ENCODE data around the gene BMP8A.

BMP8A gene

DNA sequence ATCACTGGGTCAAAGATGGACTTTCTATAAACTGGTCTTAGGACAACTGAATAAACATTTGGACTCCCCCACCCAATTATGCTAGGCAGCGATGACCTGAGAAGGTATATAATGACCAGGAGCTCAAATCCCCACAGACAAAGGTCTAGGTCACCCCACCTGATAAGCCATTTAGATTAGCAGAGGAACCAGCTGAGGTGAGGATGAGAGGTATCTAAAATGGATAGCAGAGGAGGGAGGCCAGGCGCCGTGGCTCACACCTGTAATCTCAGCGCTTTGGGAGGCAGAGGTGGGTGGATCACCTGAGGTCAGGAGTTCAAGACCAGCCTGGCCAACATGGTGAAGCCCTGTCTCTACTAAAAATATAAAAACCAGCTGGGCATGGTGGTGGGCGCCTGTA, 51.5 kb downstream of the BMP8A start:
- H3K9ac ChIP-seq (ENCODE audit: insufficient read length, low read depth), result no peak overlapping the region
- H3K4me3 ChIP-seq (ENCODE audit: insufficient read length, low read depth), result no peak overlapping the region
- TF ChIP-seq SUZ12 (IDR thresholded peaks at IDR 0.05; ENCODE audit: extremely low read depth, insufficient read depth, insufficient read length) (no peak), YY1 (IDR thresholded peaks at IDR 0.05; ENCODE audit: insufficient read depth, insufficient read length) (no peak)
- H3K27me3 ChIP-seq (ENCODE audit: insufficient read depth, insufficient read length), result no peaks in the 10 kb centered on the region
- no peak for DNase-seq (ENCODE audit: low read depth, low spot score)
- peaks cover 75% of the 10 kb centered on the region for H3K36me3 ChIP-seq (ENCODE audit: insufficient read depth, insufficient read length, low read length)
- no peaks in the 10 kb centered on the region for H3K9me3 ChIP-seq (ENCODE audit: insufficient read depth, low read length)
- H3K4me1 ChIP-seq (ENCODE audit: insufficient read depth, insufficient read length), result peaks cover 3% of the 10 kb centered on the region

DNA sequence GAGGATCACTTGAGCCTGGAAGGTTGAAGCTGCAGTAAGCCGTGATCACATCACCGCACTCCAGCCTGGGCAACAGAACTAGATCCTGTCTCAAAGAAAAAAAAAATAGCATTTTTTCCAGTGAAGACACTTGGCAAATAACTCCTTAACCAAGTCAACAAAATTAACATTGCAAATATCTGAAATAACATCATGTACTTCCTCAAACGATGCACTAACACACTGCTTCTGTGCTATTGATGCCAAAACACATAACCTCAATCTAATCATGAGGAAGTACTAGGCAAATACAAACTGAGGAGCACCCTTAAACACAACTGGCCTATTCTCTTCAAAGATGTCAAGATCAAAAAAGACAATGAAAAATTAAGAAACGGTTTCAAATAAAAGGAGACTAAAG, 52.9 kb downstream of the BMP8A start:
- DNase-seq (ENCODE audit: low read depth, low spot score), result no peak
- TF ChIP-seq ZNF274 (IDR thresholded peaks at IDR 0.05; ENCODE audit: low read depth, low read length) (no peak), YY1 (IDR thresholded peaks at IDR 0.05; ENCODE audit: insufficient read depth, insufficient read length) (no peak), SUZ12 (IDR thresholded peaks at IDR 0.05; ENCODE audit: extremely low read depth, insufficient read depth, insufficient read length) (no peak)
- no peaks in the 10 kb centered on the region for H3K27me3 ChIP-seq (ENCODE audit: insufficient read depth, insufficient read length)
- no peaks in the 10 kb centered on the region for H3K9me3 ChIP-seq (ENCODE audit: insufficient read depth, low read length)
- H3K4me3 ChIP-seq (ENCODE audit: insufficient read length, low read depth), result no peak overlapping the region
- no peaks in the 10 kb centered on the region for H3K4me1 ChIP-seq (ENCODE audit: insufficient read depth, insufficient read length)
- peaks cover 78% of the 10 kb centered on the region for H3K36me3 ChIP-seq (ENCODE audit: insufficient read depth, insufficient read length, low read length)
- H3K9ac ChIP-seq (ENCODE audit: insufficient read length, low read depth), result no peak overlapping the region

DNA sequence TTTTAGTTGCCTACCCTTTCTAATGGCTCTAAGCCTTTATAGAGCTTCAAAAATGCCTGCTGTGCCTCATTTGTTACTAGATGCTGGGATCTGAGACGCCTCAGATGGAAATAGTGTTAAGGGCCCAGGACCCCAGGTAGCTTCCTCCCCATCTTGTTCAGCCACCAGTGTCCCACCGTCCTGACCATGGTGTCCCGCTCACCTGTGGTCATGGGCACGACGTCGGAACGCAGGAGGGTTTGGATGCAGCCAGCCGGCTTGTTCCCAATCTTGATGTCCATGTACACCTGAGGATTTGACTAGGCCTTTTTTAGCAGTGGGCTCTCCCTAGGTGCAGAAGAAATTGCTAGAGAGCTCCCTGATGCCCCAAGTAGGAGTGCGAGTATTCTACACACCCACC, 54.1 kb downstream of the BMP8A start:
- no peak overlapping the region for H3K9ac ChIP-seq (ENCODE audit: insufficient read length, low read depth)
- H3K4me3 ChIP-seq (ENCODE audit: insufficient read length, low read depth), result no peak overlapping the region
- DNase-seq (ENCODE audit: low read depth, low spot score), result no peak
- no peaks in the 10 kb centered on the region for H3K27me3 ChIP-seq (ENCODE audit: insufficient read depth, insufficient read length)
- H3K36me3 ChIP-seq (ENCODE audit: insufficient read depth, insufficient read length, low read length), result peaks cover 82% of the 10 kb centered on the region
- TF ChIP-seq SUZ12 (IDR thresholded peaks at IDR 0.05; ENCODE audit: extremely low read depth, insufficient read depth, insufficient read length) (no peak), YY1 (IDR thresholded peaks at IDR 0.05; ENCODE audit: insufficient read depth, insufficient read length) (no peak), ZNF274 (IDR thresholded peaks at IDR 0.05; ENCODE audit: low read depth, low read length) (no peak)
- no peaks in the 10 kb centered on the region for H3K4me1 ChIP-seq (ENCODE audit: insufficient read depth, insufficient read length)
- H3K9me3 ChIP-seq (ENCODE audit: insufficient read depth, low read length), result no peaks in the 10 kb centered on the region

DNA sequence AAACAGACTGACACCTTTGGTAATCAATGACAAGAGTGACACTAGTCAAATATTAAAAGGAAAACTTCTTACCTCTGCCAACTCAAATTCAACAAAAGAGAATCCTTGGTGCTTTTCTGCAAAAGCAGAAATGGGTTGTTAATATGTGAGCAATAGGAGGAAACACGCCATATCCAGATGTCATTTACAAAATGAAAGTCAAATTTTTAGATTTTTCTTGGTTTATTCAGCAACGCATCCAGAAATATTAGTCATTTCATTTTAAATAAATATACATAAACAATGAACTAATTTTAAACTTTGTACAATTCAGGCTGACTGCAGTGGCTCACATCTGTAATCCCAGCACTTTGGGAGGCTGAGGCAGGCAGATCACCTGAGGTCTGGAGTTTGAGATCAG, 62.8 kb downstream of the BMP8A start:
- no peak overlapping the region for H3K9ac ChIP-seq (ENCODE audit: insufficient read length, low read depth)
- no peaks in the 10 kb centered on the region for H3K4me1 ChIP-seq (ENCODE audit: insufficient read depth, insufficient read length)
- H3K27me3 ChIP-seq (ENCODE audit: insufficient read depth, insufficient read length), result no peaks in the 10 kb centered on the region
- H3K4me3 ChIP-seq (ENCODE audit: insufficient read length, low read depth), result no peak overlapping the region
- TF ChIP-seq ZNF274 (IDR thresholded peaks at IDR 0.05; ENCODE audit: low read depth, low read length) (no peak), SUZ12 (IDR thresholded peaks at IDR 0.05; ENCODE audit: extremely low read depth, insufficient read depth, insufficient read length) (no peak), YY1 (IDR thresholded peaks at IDR 0.05; ENCODE audit: insufficient read depth, insufficient read length) (no peak)
- no peaks in the 10 kb centered on the region for H3K9me3 ChIP-seq (ENCODE audit: insufficient read depth, low read length)
- DNase-seq (ENCODE audit: low read depth, low spot score), result no peak
- H3K36me3 ChIP-seq (ENCODE audit: insufficient read depth, insufficient read length, low read length), result peaks cover 67% of the 10 kb centered on the region

DNA sequence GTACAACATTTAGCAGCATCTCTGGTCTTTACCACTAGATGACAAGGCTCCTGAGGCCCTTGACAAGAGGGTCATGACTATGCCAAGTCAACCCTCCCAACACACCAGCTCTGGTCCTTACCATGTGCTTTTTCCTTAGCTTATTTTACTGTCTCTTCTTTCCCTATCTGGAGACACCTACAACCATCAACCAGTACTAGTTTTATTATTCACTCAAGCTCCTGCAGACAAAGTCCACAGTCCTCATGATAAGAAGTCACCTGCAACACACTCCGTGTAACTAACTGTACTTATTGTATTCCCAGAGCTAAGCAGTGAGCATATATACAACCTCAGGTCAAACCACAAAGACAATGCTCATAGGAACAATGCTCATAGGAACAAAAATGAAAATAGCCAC, 69.8 kb downstream of the BMP8A start:
- Histone ChIP-seq H3K27me3 (ENCODE audit: insufficient read depth, insufficient read length) (no peaks in the 10 kb centered on the region), H3K4me3 (ENCODE audit: insufficient read length, low read depth) (no peak overlapping the region), H3K4me1 (ENCODE audit: insufficient read depth, insufficient read length) (no peaks in the 10 kb centered on the region), H3K9me3 (ENCODE audit: insufficient read depth, low read length) (no peaks in the 10 kb centered on the region), H3K9ac (ENCODE audit: insufficient read length, low read depth) (no peak overlapping the region), H3K36me3 (ENCODE audit: insufficient read depth, insufficient read length, low read length) (peaks cover 77% of the 10 kb centered on the region)
- DNase-seq (ENCODE audit: low read depth, low spot score), result no peak
- TF ChIP-seq SUZ12 (IDR thresholded peaks at IDR 0.05; ENCODE audit: extremely low read depth, insufficient read depth, insufficient read length) (no peak), ZNF274 (IDR thresholded peaks at IDR 0.05; ENCODE audit: low read depth, low read length) (no peak), YY1 (IDR thresholded peaks at IDR 0.05; ENCODE audit: insufficient read depth, insufficient read length) (no peak)

DNA sequence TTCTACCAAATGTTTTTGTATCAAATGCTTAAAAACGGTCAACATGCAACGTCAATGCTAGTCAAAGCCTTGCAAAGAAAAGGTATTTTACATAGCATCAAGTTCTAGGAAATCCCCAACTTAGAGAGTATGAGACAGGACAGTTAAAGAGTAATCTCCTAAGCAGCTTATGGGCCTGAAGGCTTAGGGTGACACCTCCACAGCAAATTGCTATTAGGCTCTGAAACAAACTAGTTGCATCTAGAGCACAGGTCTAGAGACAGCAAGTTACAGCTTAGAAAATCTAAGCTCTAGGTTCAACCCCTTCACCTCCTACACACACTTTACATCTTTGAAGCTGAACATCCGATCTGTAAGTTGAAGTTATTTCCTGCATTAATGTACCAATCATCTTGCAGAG, 71.5 kb downstream of the BMP8A start:
- Histone ChIP-seq H3K9me3 (ENCODE audit: insufficient read depth, low read length) (no peaks in the 10 kb centered on the region), H3K4me1 (ENCODE audit: insufficient read depth, insufficient read length) (no peaks in the 10 kb centered on the region), H3K4me3 (ENCODE audit: insufficient read length, low read depth) (no peak overlapping the region), H3K27me3 (ENCODE audit: insufficient read depth, insufficient read length) (no peaks in the 10 kb centered on the region), H3K36me3 (ENCODE audit: insufficient read depth, insufficient read length, low read length) (peaks cover 89% of the 10 kb centered on the region), H3K9ac (ENCODE audit: insufficient read length, low read depth) (no peak overlapping the region)
- DNase-seq (ENCODE audit: low read depth, low spot score), result no peak
- TF ChIP-seq YY1 (IDR thresholded peaks at IDR 0.05; ENCODE audit: insufficient read depth, insufficient read length) (no peak), SUZ12 (IDR thresholded peaks at IDR 0.05; ENCODE audit: extremely low read depth, insufficient read depth, insufficient read length) (no peak), ZNF274 (IDR thresholded peaks at IDR 0.05; ENCODE audit: low read depth, low read length) (no peak)

DNA sequence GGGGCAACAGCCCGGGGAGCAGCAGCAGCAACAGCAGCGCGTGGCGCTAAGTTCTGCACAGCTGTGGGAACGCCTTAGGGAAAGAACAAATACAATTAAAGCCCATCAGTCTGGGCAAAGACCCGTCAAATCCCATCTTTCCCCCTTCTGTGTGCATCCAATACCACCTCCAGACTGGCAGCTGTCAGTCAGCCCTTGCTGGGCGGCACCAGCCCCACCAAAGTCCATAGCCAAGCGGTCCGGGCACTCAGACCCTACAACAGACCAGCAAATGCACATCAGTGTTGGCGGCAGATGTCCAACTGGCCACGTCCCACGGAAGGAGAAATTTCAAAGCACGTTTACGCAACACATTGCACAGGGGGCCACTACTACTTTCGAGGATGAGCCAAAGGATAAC, 72.2 kb downstream of the BMP8A start:
- no peaks in the 10 kb centered on the region for H3K4me1 ChIP-seq (ENCODE audit: insufficient read depth, insufficient read length)
- H3K4me3 ChIP-seq (ENCODE audit: insufficient read length, low read depth), result no peak overlapping the region
- no peaks in the 10 kb centered on the region for H3K9me3 ChIP-seq (ENCODE audit: insufficient read depth, low read length)
- no peak for TF ChIP-seq ZNF274 (IDR thresholded peaks at IDR 0.05; ENCODE audit: low read depth, low read length)
- TF ChIP-seq YY1 (IDR thresholded peaks at IDR 0.05; ENCODE audit: insufficient read depth, insufficient read length), result no peak
- no peak for TF ChIP-seq SUZ12 (IDR thresholded peaks at IDR 0.05; ENCODE audit: extremely low read depth, insufficient read depth, insufficient read length)
- no peaks in the 10 kb centered on the region for H3K27me3 ChIP-seq (ENCODE audit: insufficient read depth, insufficient read length)
- H3K9ac ChIP-seq (ENCODE audit: insufficient read length, low read depth), result no peak overlapping the region
- no peak for DNase-seq (ENCODE audit: low read depth, low spot score)
- peaks cover 91% of the 10 kb centered on the region for H3K36me3 ChIP-seq (ENCODE audit: insufficient read depth, insufficient read length, low read length)

DNA sequence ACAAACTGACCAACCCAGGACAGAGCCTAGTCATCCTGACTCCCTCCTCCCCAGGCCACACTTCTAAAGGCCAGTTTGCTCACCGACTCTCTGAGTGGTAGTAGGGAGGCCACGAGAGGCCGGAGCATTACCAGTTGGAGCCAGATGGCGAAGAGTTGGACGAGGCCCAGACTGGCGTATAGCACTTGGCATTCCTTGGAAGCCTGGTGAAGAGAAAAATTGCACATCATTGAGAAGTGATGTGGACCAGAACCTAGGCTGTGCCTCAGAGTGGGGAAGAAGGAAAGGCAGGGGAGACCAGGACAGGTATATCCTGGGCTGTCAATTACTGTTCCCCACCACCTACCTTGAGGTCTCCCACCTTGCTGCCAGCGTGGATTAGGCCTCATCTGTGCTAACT, 72.9 kb downstream of the BMP8A start:
- Histone ChIP-seq H3K4me3 (ENCODE audit: insufficient read length, low read depth) (no peak overlapping the region), H3K9me3 (ENCODE audit: insufficient read depth, low read length) (no peaks in the 10 kb centered on the region), H3K36me3 (ENCODE audit: insufficient read depth, insufficient read length, low read length) (peaks cover 93% of the 10 kb centered on the region), H3K9ac (ENCODE audit: insufficient read length, low read depth) (no peak overlapping the region), H3K4me1 (ENCODE audit: insufficient read depth, insufficient read length) (no peaks in the 10 kb centered on the region), H3K27me3 (ENCODE audit: insufficient read depth, insufficient read length) (no peaks in the 10 kb centered on the region)
- TF ChIP-seq SUZ12 (IDR thresholded peaks at IDR 0.05; ENCODE audit: extremely low read depth, insufficient read depth, insufficient read length) (no peak), YY1 (IDR thresholded peaks at IDR 0.05; ENCODE audit: insufficient read depth, insufficient read length) (no peak), ZNF274 (IDR thresholded peaks at IDR 0.05; ENCODE audit: low read depth, low read length) (no peak)
- no peak for DNase-seq (ENCODE audit: low read depth, low spot score)
